Neuronal stem cell (in vitro differentiated cells): ENCODE results near the gene PDZRN3.

ENCODE experiments used
- DNase-seq: peaks from one replicate; pipeline ENCODE4 v3.0.0-alpha.2; 2013; ENCODE audit warnings: low spot score
- H2AFZ ChIP-seq: one replicate; pipeline ENCODE4 v1.6.1; 2013; ENCODE audit warnings: mild to moderate bottlenecking, low read length, inconsistent platforms
- H2AK5ac ChIP-seq: 2 replicates; pipeline ENCODE4 v1.6.1; 2013; ENCODE audit warnings: low read depth, mild to moderate bottlenecking, inconsistent platforms, low read length, moderate library complexity, mixed read lengths
- H2BK120ac ChIP-seq: 2 replicates; pipeline ENCODE4 v1.6.1; 2013; ENCODE audit warnings: low read depth, mild to moderate bottlenecking, inconsistent platforms, low read length, moderate library complexity, mixed read lengths
- H2BK12ac ChIP-seq: one replicate; pipeline ENCODE4 v1.6.1; 2013; ENCODE audit warnings: low read length, inconsistent platforms
- H2BK15ac ChIP-seq: 2 replicates; pipeline ENCODE4 v1.6.1; 2013; ENCODE audit warnings: mild to moderate bottlenecking, low read length, inconsistent platforms, mixed read lengths
- H2BK5ac ChIP-seq: one replicate; pipeline ENCODE4 v1.6.1; 2013; ENCODE audit warnings: inconsistent platforms, mild to moderate bottlenecking, low read length, moderate library complexity
- H3K14ac ChIP-seq: one replicate; pipeline ENCODE4 v1.6.1; 2013; ENCODE audit warnings: low read length, inconsistent platforms
- H3K18ac ChIP-seq: 2 replicates; pipeline ENCODE4 v1.6.1; 2013; ENCODE audit warnings: low read length, inconsistent platforms
- H3K23ac ChIP-seq: 2 replicates; pipeline ENCODE4 v1.6.1; 2013; ENCODE audit warnings: low read depth, mild to moderate bottlenecking, mixed read lengths, low read length, inconsistent platforms; ENCODE audit not compliant: poor library complexity
- H3K27ac ChIP-seq: replicated peaks from 3 replicates; pipeline ENCODE4 v1.5.1; 2013; ENCODE audit warnings: low read length, inconsistent platforms
- H3K27me3 ChIP-seq, 3 experiments: 2 replicates each; pipeline ENCODE4 v1.6.1; 2013; ENCODE audit warnings: low read length in 3 of 3, mild to moderate bottlenecking in 2 of 3, inconsistent platforms in 1 of 3, low read depth in 1 of 3, mixed read lengths in 1 of 3, moderate library complexity in 1 of 3; ENCODE audit not compliant: control insufficient read depth in 3 of 3, insufficient read depth in 3 of 3
- H3K36me3 ChIP-seq, 2 donors: replicated peaks in 1 of 2; 2 replicates each; pipeline ENCODE4 v1.6.1; 2013; ENCODE audit warnings: low read length in 2 of 2; ENCODE audit not compliant: control insufficient read depth in 2 of 2, insufficient read depth in 2 of 2
- H3K4ac ChIP-seq: 2 replicates; pipeline ENCODE4 v1.6.1; 2013; ENCODE audit warnings: inconsistent platforms, mild to moderate bottlenecking, low read length, moderate library complexity
- H3K4me1 ChIP-seq, 2 donors: 1 replicate in 1 of 2; 2 replicates in 1 of 2; pipeline ENCODE4 v1.6.1; 2013; ENCODE audit warnings: low read length in 2 of 2, low read depth in 1 of 2; ENCODE audit not compliant: control insufficient read depth in 2 of 2, insufficient read depth in 1 of 2
- H3K4me2 ChIP-seq: one replicate; pipeline ENCODE4 v1.6.1; 2013; ENCODE audit warnings: mild to moderate bottlenecking, low read length, inconsistent platforms; ENCODE audit not compliant: insufficient read depth, poor library complexity, severe bottlenecking
- H3K4me3 ChIP-seq, 2 donors: 2 replicates each; pipeline ENCODE4 v1.5.1; 2013; ENCODE audit warnings: low read length in 2 of 2, mild to moderate bottlenecking in 2 of 2, inconsistent platforms in 1 of 2, moderate library complexity in 1 of 2
- H3K79me1 ChIP-seq: one replicate; pipeline ENCODE4 v1.6.1; 2013; ENCODE audit warnings: low read depth, mild to moderate bottlenecking, inconsistent platforms, low read length, moderate library complexity
- H3K9ac ChIP-seq: one replicate; pipeline ENCODE4 v1.6.1; 2013; ENCODE audit warnings: mild to moderate bottlenecking, low read depth, low read length, inconsistent platforms; ENCODE audit not compliant: poor library complexity
- H3K9me3 ChIP-seq, 2 donors: replicated peaks in 1 of 2; 2 replicates each; pipeline versions ENCODE3 to v1.6.1; 2013; ENCODE audit warnings: low read length in 2 of 2, mild to moderate bottlenecking in 2 of 2, inconsistent platforms in 1 of 2, low read depth in 1 of 2, mixed read lengths in 1 of 2, moderate library complexity in 1 of 2; ENCODE audit not compliant: control insufficient read depth in 2 of 2, insufficient read depth in 1 of 2
- H4K8ac ChIP-seq: one replicate; pipeline ENCODE4 v1.6.1; 2013; ENCODE audit warnings: low read depth, mild to moderate bottlenecking, inconsistent platforms, low read length, moderate library complexity
- H4K91ac ChIP-seq: one replicate; pipeline ENCODE4 v1.6.1; 2013; ENCODE audit warnings: low read length, low read depth, mild to moderate bottlenecking, inconsistent platforms; ENCODE audit not compliant: poor library complexity
- WGBS, 2 donors: extraction: QIAGEN DNeasy Blood & Tissue Kit; methylation state at CpG; one replicate each; pipeline ENCODE4 v1.1.7; 2013; ENCODE audit warnings: missing lambda C conversion rate in 2 of 2, mixed read lengths in 1 of 2; ENCODE audit not compliant: insufficient read length in 2 of 2, insufficient replicate concordance in 1 of 2; ENCODE audit errors: extremely low coverage in 2 of 2; 5-methylcytosine and 5-hydroxymethylcytosine counted together

Gene PDZRN3

GRCh38 chr3:73452729-73453128 is 172.0 kb downstream of the PDZRN3 start:
- Histone ChIP-seq H3K4ac (no peak overlapping the region), H3K23ac (no peak overlapping the region), H2BK15ac (no peak overlapping the region), H2BK5ac (no peak overlapping the region), H2AFZ (no peak overlapping the region), H3K36me3 (no peaks in the 10 kb centered on the region), H3K9ac (no peak overlapping the region), H2BK120ac (no peak overlapping the region), H3K4me2 (no peak overlapping the region), H3K14ac (no peak overlapping the region), H2AK5ac (no peak overlapping the region), H2BK12ac (no peak overlapping the region), H3K4me3 (no peak overlapping the region), H3K27me3 (no peaks in the 10 kb centered on the region), H3K79me1 (no peaks in the 10 kb centered on the region), H3K27ac (no peak overlapping the region), H4K91ac (no peak overlapping the region), H4K8ac (no peak overlapping the region), H3K9me3 (no peaks in the 10 kb centered on the region), H3K18ac (no peak overlapping the region), H3K4me1 (peaks cover 0 to 6% of the 10 kb centered on the region in 2 donors)
- WGBS, 2 donors = no CpG with 5 or more reads among the region's 3 CpGs
- DNase-seq = no peak

- no CpG with 5 or more reads among the region's 3 CpGs for WGBS, 2 donors
- DNase-seq = no peak
Measured at GRCh38 chr3:73451301-73451944, 173.3 kb downstream of the PDZRN3 start.

DNA sequence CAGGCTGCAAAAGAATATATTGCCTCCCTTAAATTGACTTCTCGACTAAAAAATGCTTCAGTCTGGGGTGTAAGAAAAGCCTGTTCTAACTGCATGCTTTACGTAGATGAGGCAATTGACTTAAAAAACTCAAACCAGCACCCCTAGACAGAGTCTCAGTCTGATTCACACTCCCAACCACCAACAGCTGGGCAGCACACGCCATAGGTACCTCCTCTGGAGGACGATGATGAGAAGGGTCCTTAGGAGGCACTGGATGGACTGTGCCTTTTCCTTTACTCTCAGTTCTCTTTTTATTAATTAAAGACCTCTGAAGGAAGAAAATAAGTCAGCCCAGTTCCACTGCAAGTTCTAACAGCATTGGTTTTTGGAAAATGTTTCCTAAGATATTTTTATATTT is 175.0 kb downstream of the PDZRN3 start:
- Histone ChIP-seq H3K18ac (no peak overlapping the region), H3K14ac (no peak overlapping the region), H2BK120ac (no peak overlapping the region), H2BK15ac (no peak overlapping the region), H3K36me3 (peaks cover 0 to 4% of the 10 kb centered on the region in 2 donors), H3K4ac (no peak overlapping the region), H2AFZ (no peak overlapping the region), H3K27ac (no peak overlapping the region), H4K91ac (no peak overlapping the region), H3K9me3 (no peaks in the 10 kb centered on the region), H2BK5ac (no peak overlapping the region), H3K4me1 (peaks cover 0 to 6% of the 10 kb centered on the region in 2 donors), H3K23ac (no peak overlapping the region), H3K4me3 (no peak overlapping the region), H3K4me2 (no peak overlapping the region), H3K27me3 (no peaks in the 10 kb centered on the region), H2AK5ac (no peak overlapping the region), H2BK12ac (no peak overlapping the region), H3K79me1 (no peaks in the 10 kb centered on the region), H3K9ac (no peak overlapping the region), H4K8ac (no peak overlapping the region)
- no peak for DNase-seq
- no CpG with 5 or more reads among the region's 4 CpGs for WGBS, 2 donors

More at GRCh38 chr3:73451301-73451944, 173.3 kb downstream of the PDZRN3 start:
- H4K8ac ChIP-seq = no peak overlapping the region
- no peak overlapping the region for H2AFZ ChIP-seq
- peaks cover 0 to 6% of the 10 kb centered on the region in 2 donors for H3K4me1 ChIP-seq
- H3K4me2 ChIP-seq = no peak overlapping the region
- no peaks in the 10 kb centered on the region for H3K27me3 ChIP-seq
- H2BK5ac ChIP-seq = no peak overlapping the region
- H2BK120ac ChIP-seq = no peak overlapping the region
- H3K18ac ChIP-seq = no peak overlapping the region
- no peak overlapping the region for H2BK15ac ChIP-seq
- H3K4me3 ChIP-seq = no peak overlapping the region
- H3K27ac ChIP-seq = no peak overlapping the region
- H3K9me3 ChIP-seq = no peaks in the 10 kb centered on the region
- H3K36me3 ChIP-seq = no peaks in the 10 kb centered on the region
- H3K9ac ChIP-seq = no peak overlapping the region
- no peak overlapping the region for H3K4ac ChIP-seq
- H3K23ac ChIP-seq = no peak overlapping the region
- H3K14ac ChIP-seq = no peak overlapping the region
- no peak overlapping the region for H2BK12ac ChIP-seq
- no peak overlapping the region for H2AK5ac ChIP-seq
- no peaks in the 10 kb centered on the region for H3K79me1 ChIP-seq
- no peak overlapping the region for H4K91ac ChIP-seq

DNA sequence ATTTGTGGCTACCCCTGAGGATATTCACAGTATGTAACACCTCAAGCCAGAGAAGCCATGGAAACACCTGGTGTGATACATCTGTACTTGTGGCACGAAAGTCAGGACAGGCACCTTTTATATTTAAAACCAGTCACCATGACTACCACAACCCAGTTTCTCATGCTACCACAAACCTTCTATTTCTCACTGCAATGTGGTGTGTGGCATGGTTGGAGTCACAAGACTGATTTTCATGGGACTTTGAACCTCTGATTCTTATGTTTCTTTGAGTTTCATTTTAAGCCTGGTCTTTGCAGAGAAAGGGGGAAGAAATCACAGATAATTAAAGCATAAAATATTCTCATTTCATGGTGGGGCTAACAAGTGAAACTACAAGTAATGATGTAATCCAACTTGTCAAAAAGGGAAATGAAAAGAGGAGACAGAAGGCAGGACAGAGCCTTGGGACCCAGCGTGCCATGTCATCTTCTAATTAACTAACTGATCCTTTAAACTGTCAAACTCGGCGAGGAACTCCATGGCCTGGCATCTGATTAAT is 175.9 kb downstream of the PDZRN3 start:
- Histone ChIP-seq H2BK12ac (no peak overlapping the region), H3K23ac (no peak overlapping the region), H3K18ac (no peak overlapping the region), H3K9ac (no peak overlapping the region), H3K4ac (no peak overlapping the region), H2BK5ac (no peak overlapping the region), H3K9me3 (no peaks in the 10 kb centered on the region), H3K27me3 (no peaks in the 10 kb centered on the region), H2AK5ac (no peak overlapping the region), H2AFZ (no peak overlapping the region), H4K91ac (no peak overlapping the region), H2BK120ac (no peak overlapping the region), H3K4me2 (no peak overlapping the region), H3K14ac (no peak overlapping the region), H3K27ac (no peak overlapping the region), H3K79me1 (no peaks in the 10 kb centered on the region), H2BK15ac (no peak overlapping the region), H3K36me3 (peaks cover 0 to 8% of the 10 kb centered on the region in 2 donors), H3K4me3 (no peak overlapping the region), H4K8ac (no peak overlapping the region), H3K4me1 (peaks cover 0 to 6% of the 10 kb centered on the region in 2 donors)
- no CpG with 5 or more reads among the region's 4 CpGs for WGBS, 2 donors
- no peak for DNase-seq
